ENCODE results near the gene ENC1.

The ENC1 gene

DNA sequence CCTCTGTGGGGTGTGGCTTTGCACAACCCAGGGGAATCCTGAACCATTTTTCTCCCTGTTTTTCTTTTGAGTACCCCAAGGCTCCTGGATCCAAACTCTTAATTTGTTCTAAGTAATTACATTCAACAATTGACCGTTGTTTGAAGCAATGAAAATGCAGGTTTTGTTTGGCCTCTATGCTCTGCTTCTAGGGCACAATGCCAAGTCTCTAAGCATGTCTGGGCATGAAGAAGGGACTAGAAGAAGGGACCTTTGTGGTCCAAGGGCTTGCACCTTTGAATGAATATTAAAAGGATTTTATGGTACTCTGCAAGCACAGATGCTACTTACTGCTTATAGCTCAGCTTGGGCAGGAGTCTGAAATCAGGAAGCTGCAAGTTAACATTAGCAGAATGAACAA, 6.6 kb upstream of the ENC1 start:
- Histone ChIP-seq H3K36me3 (ENCODE audit: insufficient read depth, low read length) (no peaks in the 10 kb centered on the region), H3K79me2 (ENCODE audit: insufficient read depth, low read length) (no peaks in the 10 kb centered on the region), H3K27ac (ENCODE audit: low read length) (no peak overlapping the region), H3K4me3 (ENCODE audit: low read depth in 1 of 2, low read length in 2 of 2) (no peak overlapping the region), H3K4me2 (ENCODE audit: insufficient read depth, low read length) (no peak overlapping the region), H2AFZ (ENCODE audit: low read depth, low read length) (no peak overlapping the region), H4K20me1 (ENCODE audit: insufficient read depth, low read length) (no peaks in the 10 kb centered on the region), H3K9ac (ENCODE audit: low read depth, low read length) (no peak overlapping the region), H3K9me3 (ENCODE audit: insufficient read depth, low read length, severe bottlenecking) (no peaks in the 10 kb centered on the region), H3K27me3 (ENCODE audit: insufficient read depth, low read length, poor library complexity) (peaks cover 28% of the 10 kb centered on the region), H3K4me1 (ENCODE audit: insufficient read depth, low read length) (peaks cover 2% of the 10 kb centered on the region; the same call in 1 of the 2 replicates)
- no peak for TF ChIP-seq EZH2 (IDR thresholded peaks at IDR 0.05; ENCODE audit: borderline replicate concordance, low read depth, low read length, severe bottlenecking)
- TF ChIP-seq, protein P1, sequence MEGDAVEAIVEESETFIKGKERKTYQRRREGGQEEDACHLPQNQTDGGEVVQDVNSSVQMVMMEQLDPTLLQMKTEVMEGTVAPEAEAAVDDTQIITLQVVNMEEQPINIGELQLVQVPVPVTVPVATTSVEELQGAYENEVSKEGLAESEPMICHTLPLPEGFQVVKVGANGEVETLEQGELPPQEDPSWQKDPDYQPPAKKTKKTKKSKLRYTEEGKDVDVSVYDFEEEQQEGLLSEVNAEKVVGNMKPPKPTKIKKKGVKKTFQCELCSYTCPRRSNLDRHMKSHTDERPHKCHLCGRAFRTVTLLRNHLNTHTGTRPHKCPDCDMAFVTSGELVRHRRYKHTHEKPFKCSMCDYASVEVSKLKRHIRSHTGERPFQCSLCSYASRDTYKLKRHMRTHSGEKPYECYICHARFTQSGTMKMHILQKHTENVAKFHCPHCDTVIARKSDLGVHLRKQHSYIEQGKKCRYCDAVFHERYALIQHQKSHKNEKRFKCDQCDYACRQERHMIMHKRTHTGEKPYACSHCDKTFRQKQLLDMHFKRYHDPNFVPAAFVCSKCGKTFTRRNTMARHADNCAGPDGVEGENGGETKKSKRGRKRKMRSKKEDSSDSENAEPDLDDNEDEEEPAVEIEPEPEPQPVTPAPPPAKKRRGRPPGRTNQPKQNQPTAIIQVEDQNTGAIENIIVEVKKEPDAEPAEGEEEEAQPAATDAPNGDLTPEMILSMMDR (IDR thresholded peaks at IDR 0.05; ENCODE audit: borderline replicate concordance, extremely low read depth, low read length, poor library complexity, severe bottlenecking): no peak
- no peak for ATAC-seq (ENCODE audit: insufficient read depth, low read depth)
- no peak for DNase-seq

DNA sequence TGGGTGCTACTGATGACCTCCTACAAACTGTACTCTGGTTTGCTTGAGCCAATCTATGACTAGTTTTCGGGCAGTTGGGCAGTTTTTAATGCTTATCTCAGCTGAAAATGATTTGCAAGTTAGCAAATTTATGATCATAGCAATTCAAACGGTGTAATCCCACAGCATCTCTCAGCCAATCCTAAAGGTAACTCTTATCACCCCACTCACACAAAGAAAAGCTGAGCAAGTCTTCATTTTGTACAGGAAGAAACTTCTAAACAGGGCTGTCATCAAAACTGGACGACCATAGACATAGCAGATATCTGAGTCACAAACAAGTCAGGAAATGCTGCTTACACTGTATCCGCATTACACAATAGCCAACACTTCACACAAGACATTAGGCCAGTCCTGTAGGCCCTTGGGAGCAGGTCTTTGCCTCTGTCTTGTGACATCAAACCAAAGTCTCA, 2.6 kb upstream of the ENC1 start:
- Histone ChIP-seq H4K20me1 (ENCODE audit: insufficient read depth, low read length) (peaks cover 11% of the 10 kb centered on the region; the same call in 1 of the 2 replicates), H3K36me3 (ENCODE audit: insufficient read depth, low read length) (no peaks in the 10 kb centered on the region), H3K79me2 (ENCODE audit: insufficient read depth, low read length) (no peaks in the 10 kb centered on the region), H3K27me3 (ENCODE audit: insufficient read depth, low read length, poor library complexity) (peaks cover 63% of the 10 kb centered on the region), H3K4me3 (ENCODE audit: low read depth in 1 of 2, low read length in 2 of 2) (no peak overlapping the region), H3K27ac (ENCODE audit: low read length) (no peak overlapping the region), H2AFZ (ENCODE audit: low read depth, low read length) (no peak overlapping the region), H3K9ac (ENCODE audit: low read depth, low read length) (no peak overlapping the region), H3K4me1 (ENCODE audit: insufficient read depth, low read length) (peaks cover 29% of the 10 kb centered on the region), H3K4me2 (ENCODE audit: insufficient read depth, low read length) (no peak overlapping the region), H3K9me3 (ENCODE audit: insufficient read depth, low read length, severe bottlenecking) (no peaks in the 10 kb centered on the region)
- no peak for ATAC-seq (ENCODE audit: insufficient read depth, low read depth)
- TF ChIP-seq EZH2 (IDR thresholded peaks at IDR 0.05; ENCODE audit: borderline replicate concordance, low read depth, low read length, severe bottlenecking): no peak
- TF ChIP-seq, protein P1 (IDR thresholded peaks at IDR 0.05; ENCODE audit: borderline replicate concordance, extremely low read depth, low read length, poor library complexity, severe bottlenecking): no peak
- no peak for DNase-seq

DNA sequence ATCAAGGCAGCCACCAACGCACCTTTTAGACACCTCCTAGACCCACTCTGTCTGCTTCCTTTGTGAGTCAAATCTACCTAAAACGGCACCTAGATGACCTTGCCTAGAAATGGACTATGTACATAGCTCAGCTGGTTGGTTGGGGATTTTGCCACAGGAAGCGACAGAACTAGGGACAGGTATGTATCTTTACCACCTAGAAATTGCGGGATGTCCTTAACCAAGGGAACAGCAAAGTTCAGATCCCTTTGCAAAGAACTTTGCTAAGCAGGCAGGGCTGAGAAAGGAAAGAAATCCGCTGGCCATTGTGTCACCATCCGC, 2.0 kb upstream of the ENC1 start:
- Histone ChIP-seq H3K36me3 (ENCODE audit: insufficient read depth, low read length) (no peaks in the 10 kb centered on the region), H4K20me1 (ENCODE audit: insufficient read depth, low read length) (peaks cover 11% of the 10 kb centered on the region; the same call in 1 of the 2 replicates), H3K9ac (ENCODE audit: low read depth, low read length) (no peak overlapping the region), H2AFZ (ENCODE audit: low read depth, low read length) (no peak overlapping the region), H3K27ac (ENCODE audit: low read length) (no peak overlapping the region), H3K4me1 (ENCODE audit: insufficient read depth, low read length) (peaks cover 29% of the 10 kb centered on the region), H3K9me3 (ENCODE audit: insufficient read depth, low read length, severe bottlenecking) (no peaks in the 10 kb centered on the region), H3K4me3 (ENCODE audit: low read depth in 1 of 2, low read length in 2 of 2) (no peak overlapping the region), H3K27me3 (ENCODE audit: insufficient read depth, low read length, poor library complexity) (peaks cover 64% of the 10 kb centered on the region), H3K79me2 (ENCODE audit: insufficient read depth, low read length) (no peaks in the 10 kb centered on the region), H3K4me2 (ENCODE audit: insufficient read depth, low read length) (no peak overlapping the region)
- ATAC-seq (ENCODE audit: insufficient read depth, low read depth) (no peak), DNase-seq (no peak)
- TF ChIP-seq, protein P1 (IDR thresholded peaks at IDR 0.05; ENCODE audit: borderline replicate concordance, extremely low read depth, low read length, poor library complexity, severe bottlenecking): no peak
- no peak for TF ChIP-seq EZH2 (IDR thresholded peaks at IDR 0.05; ENCODE audit: borderline replicate concordance, low read depth, low read length, severe bottlenecking)

All from DND-41 (cell line).